Measurements from ENCODE around the gene OR2AG2.

Gene OR2AG2

DNA sequence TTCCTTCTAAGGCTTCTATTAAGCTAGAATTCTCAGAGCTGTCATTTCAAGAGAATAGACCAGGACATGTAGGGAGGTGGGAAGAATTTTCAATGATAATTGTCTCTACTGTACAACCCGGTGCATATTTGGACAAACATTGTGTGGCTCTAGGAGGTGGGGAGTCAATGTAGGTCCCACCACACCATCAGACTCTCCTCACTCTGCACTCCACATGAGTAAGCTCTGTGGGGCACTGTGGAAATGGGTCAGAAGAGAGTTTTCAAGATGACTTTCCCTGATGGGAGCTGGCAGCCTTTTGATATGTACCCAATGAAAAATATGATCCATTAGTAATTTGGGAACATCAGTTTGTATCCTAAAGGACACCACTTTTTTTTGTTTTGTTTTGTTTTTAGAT is 33.2 kb downstream of the OR2AG2 start:
- DNase-seq: no peak

DNA sequence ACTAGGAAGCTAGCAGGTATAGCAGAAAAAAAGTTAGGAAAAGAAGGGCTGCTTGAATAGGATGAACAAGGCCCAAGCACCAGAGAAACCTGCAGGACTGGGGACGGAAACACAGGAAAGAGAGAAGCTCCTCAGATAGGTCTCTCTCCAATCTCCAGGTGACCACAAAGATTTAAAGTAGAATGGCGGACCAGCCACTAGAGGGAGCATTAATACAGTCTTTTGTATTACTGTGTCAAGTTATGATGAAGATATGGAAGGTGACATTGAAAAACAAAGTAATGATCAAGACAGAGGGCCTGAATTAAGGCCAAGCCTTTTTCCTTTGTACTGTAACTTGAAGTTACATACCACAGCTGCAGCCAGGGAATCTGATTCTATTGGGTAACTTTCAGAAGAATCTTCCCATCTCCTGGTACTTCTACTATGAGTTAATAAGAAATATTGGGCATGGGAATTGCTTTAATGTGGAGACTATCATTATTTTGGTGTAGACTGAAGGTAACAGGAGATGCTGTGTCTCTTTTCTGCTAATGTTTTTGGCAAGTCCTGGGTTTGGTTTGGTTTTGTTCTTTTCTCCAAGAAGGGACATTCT is 33.8 kb downstream of the OR2AG2 start:
- peak; percentile 55 to 66 for DNase-seq

DNA sequence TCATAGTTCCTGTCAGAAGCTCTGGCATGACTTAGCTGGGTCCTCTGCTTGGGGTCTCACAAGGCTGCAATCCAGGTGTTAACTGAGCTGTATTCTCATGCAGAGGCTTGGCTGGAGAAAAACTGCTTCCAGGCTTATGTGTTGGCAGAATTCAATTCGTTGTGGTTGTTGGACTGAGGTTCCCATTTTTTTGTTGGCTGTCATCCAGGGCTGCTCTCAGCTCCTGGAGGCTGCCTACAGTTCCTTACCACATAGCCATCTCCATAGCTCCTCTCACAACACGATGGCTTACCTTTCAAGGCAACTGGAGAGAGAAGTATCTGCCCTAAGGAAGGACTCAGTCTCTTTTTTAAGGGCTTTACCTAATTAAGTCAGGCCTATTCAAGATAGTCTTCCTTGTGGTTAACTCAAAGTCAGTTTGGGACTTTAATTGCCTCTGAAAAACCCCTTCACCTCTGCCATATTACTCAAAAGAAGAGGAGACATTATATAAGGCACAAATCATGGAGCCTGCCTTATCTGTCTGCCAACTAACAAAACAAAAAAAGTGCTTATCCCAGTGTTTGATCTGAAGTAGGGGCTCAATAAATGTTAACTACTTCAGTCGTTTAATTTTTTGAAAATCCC is 35.2 kb downstream of the OR2AG2 start:
- peak in 1 of 2 experiments; percentile 16 for DNase-seq

DNA sequence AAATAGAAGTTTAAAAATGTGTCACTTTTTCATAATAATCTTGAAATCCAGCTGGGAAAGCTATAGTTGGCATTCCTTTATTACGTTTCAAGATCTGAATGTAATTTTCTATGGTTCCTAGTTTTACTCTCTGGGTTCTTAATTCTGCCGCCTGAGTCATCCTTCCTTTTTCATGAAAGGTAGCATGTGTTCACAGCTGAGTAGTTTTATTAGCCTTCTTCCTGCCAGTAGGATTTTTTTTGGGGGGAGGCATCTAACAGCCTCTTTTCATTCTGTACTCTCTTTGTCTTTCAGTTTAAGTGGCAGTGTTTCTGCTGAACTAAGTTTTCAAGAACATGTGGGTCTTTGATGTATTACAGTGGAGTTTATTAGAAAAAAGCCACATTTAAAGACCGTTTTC is 36.5 kb downstream of the OR2AG2 start:
- no peak for DNase-seq

DNA sequence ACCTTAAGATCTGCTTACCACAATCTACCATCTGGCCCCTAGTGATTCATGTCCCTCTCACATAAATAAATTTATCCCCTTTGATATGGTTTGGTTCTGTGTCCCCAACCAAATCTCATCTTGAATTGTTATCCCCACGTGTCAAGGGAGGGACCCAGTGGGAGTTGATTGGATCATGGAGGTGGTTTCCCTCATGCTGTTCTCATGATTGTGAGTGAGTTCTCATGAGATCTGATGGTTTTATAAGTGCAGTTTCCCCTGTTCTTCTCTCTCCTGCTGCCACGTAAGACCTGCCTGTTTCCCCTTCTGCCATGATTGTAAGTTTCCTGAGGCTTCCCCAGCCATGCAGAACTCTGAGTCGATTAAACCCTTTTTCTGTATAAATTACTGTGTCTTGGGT is 37.2 kb downstream of the OR2AG2 start:
- DNase-seq: no peak

DNA sequence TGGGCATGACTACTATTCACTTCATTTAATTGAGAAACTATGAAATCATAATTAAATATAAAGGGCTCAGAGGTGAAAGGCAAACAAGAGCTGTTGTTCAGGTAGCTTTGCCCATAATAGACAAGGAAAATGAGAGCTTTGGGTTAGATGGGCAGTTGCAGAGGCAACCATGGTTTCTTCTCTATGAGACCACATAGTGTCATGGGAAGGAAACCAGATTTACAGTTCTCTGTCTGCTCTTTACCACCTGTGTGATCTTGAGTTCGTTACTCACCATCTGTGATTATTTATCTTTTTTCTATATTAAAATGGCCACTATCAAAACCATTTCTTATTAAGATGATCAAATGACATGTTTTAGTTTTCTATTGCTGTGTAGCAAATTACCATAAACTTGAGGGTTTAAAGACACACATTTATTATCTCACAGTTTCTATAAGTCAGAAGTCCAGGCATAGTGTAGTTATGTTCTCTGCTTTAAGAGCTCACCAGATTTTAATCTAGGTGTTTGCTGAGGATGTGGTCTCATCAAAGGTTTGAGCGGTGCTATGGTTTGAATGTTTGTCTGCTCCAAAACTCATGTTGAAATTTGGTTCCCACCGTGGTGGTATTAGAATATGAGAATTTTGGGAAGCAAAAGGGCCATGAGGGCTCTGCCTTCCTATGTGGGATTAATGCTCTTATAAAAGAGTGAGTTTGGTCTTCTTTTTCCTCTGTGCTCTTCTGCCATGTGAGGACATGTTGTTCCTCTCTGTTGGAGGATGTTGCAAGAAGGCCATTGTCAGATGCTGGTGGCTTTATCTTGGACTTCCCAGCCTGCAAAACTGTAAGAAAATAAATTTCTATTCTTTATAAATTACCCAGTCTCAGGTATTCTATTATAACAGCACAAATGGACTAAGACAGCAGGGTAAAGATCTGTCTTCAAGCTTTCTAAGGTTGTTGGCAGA is 38.2 kb downstream of the OR2AG2 start:
- DNase-seq: no peak

DNA sequence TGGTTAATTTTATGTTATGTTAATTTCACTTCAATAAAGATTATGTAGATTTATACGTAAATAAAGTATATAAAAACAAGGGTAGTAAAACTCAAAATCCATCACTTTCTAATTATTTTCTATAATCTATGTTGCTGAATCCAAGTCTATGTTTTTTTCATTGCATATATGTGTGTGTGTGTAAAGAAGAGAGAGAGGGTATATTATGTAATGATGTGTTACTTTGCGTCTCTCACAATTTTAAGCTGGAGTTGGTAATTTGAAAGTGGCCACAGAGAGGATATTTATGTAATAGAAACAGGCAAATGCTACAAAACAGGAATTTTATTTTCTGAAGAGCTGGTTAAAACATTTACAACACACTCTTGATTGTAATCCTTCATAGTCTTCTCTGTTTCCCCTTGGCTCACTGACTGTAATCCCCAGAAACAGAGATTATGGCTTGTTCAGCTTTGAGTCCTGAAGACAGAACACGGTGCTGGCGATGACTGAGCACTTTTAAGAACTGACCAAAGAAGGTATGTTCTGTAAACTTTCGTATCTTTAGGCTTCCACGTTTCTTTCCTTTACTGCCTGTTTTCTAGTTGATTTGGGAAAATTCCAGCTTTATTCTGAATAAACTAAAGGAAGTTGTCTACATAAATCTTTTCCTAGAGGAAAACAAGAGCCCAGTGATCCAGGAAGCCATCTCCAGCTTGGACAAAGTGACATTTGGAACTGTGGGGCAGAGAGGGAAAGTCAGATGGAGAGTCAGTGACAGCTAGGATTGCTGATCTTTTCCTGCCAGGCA is 43.6 kb downstream of the OR2AG2 start:
- DNase-seq: no peak

DNA sequence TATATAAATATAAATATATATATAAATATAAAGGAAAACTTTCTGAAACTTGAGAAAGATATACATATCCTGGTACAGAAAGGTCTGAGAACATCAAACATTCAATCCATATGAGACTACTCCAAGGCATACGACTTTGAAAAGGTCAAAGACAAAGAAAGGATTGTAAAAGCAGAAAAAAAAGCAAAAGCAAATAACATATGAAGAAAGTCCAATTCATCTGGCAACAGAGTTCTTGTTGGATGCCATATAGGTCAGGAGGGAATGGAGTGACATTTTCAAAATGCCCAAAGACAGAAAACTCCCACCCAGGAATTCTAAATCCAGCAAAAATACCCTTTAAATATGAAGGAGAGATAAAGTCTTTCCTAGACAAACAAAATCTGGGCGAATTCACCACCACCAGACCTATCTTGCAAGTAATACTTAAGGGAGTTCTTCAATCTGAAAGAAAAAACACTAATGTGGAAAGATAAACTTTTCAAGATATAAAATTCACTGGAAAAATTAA is 46.3 kb downstream of the OR2AG2 start:
- DNase-seq: no peak

DNA sequence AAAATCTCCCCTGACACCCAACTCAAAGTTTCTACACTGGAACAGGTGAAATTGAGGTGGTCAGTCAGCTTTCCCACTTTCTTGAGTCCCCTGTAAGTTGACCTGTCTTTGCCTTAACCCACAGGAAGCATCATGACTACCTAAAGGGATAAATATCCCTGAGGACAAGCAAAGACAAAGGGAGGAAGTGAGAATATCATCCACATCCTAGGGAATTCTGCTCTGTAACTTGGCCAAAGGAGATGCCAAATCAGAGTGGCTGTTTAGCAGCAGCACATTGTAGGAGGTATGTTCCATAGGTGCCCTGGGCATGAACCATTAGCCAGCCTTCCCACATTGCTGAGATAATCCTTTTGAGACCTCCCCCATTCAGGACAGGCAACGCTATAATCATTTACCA is 47.8 kb downstream of the OR2AG2 start:
- no peak for DNase-seq

DNA sequence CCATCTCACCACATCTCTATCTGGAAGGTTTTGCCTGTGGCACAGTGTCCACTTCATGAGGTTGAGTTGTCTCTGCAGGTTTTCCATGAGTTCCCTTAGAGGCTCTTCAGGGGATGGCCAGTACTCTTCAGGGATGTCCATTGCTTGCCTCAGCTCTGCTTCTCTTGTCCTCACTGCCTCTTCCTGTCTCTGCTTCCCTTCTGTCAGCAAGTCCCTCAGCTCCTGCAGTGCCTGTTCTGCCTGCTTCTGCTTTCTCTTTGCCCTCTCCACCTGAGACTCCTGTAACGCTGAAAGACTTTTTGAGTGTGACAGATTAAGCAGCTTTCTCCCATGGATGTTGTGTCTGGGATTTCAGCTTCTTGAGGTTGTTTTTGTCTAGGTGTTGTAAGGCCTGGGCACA is 50.4 kb downstream of the OR2AG2 start:
- DNase-seq: no peak

DNA sequence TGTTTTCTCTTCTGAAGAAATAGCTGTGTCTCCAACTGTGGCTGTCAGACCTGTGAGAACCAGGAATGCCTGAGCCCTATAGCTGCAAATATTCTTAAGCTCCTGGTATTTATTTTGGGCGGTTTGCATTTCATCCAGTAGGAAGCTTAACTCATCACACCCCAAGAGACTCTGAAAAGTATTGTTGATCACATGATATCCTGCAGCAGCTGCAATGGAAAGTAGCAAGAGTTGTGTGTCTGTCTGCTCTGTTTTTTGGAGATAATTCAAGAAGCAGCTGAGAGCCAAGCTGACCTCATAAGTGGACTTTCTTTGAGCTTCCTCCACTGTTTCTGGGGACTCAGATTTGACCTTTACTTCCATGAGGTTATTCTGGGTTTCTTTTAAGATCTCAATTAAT is 52.2 kb downstream of the OR2AG2 start:
- DNase-seq: no peak

DNA sequence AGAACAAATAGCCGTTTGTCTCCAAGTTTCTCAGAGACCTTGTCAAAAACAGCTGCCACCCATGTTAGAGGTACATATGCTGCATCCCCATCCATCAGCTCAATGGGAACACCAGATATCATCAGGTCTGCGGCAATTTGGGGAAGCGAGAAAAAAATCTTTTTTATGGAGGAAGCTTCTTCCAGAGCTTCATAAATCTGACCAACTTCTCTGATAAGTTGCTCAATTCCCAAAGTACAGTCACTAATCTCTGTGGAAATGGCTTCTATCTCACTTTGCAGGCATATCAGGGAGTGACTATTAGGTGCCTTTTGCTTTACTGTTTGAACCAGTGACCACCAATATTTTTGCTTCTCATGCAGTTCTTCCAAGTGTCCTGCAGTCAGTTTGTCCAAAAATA is 54.4 kb downstream of the OR2AG2 start:
- no peak for DNase-seq

Data from AML-193 (cell line).